ENCODE results near the gene PACRG. TPM values are rescaled to one million over a fixed set of nuclear protein-coding genes. Genes with fewer than 3 reads are reported as not detected.

The PACRG gene
- total RNA-seq, 1 experiment from 2014 or later, result 0.26 TPM

- H3K27me3 Mint-ChIP-seq (ENCODE audit: low read depth), result no peaks in the 10 kb centered on the region
- Histone ChIP-seq H3K23ac (ENCODE audit: insufficient read length, low read depth, low read length) (no peak overlapping the region), H3K4me1 (ENCODE audit: insufficient read depth, low read length) (no peaks in the 10 kb centered on the region), H3K9me3 (ENCODE audit: control insufficient read depth, low read depth, low read length) (no peaks in the 10 kb centered on the region), H3T11ph (ENCODE audit: low read length) (no peak overlapping the region), H2AFZ (ENCODE audit: low read length) (no peak overlapping the region), H3K23me2 (ENCODE audit: insufficient read length, low read depth, low read length, poor library complexity, severe bottlenecking) (no peaks in the 10 kb centered on the region), H3K79me2 (ENCODE audit: insufficient read depth, low read length) (no peaks in the 10 kb centered on the region), H2BK15ac (ENCODE audit: low read depth, low read length) (no peak overlapping the region), H2BK12ac (ENCODE audit: insufficient read length, low read depth, low read length) (no peak overlapping the region), H3K56ac (ENCODE audit: insufficient read length, low read depth, low read length) (no peak overlapping the region), H3K4ac (ENCODE audit: low read depth, low read length) (no peak overlapping the region), H3K27ac (ENCODE audit: insufficient read length, low read depth, low read length) (no peak overlapping the region), H3K27me3 (ENCODE audit: insufficient read depth, low read length) (no peaks in the 10 kb centered on the region), H2AK5ac (ENCODE audit: insufficient read length, low read length) (no peak overlapping the region), H4K8ac (replicated peaks; ENCODE audit: insufficient read length, low read depth, low read length) (no peak overlapping the region), H2BK20ac (ENCODE audit: low read depth, low read length, poor library complexity, severe bottlenecking) (no peak overlapping the region), H3K9ac (ENCODE audit: extremely low read depth, insufficient read length, low read length) (no peak overlapping the region), H4K20me1 (ENCODE audit: control insufficient read depth, insufficient read depth, insufficient read length) (no peaks in the 10 kb centered on the region), H3K79me1 (ENCODE audit: insufficient read depth, low read depth, low read length, poor library complexity, severe bottlenecking) (no peaks in the 10 kb centered on the region), H3K4me2 (ENCODE audit: insufficient read depth, insufficient read length, low read length) (no peak overlapping the region), H4K5ac (ENCODE audit: insufficient read length, low read depth, low read length) (no peak overlapping the region), H4K91ac (ENCODE audit: insufficient read length, low read depth, low read length) (no peak overlapping the region), H2BK5ac (ENCODE audit: insufficient read length, low read length) (no peak overlapping the region), H3K18ac (ENCODE audit: insufficient read length, low read depth, low read length) (no peak overlapping the region), H2BK120ac (ENCODE audit: low read depth, low read length, poor library complexity, severe bottlenecking) (no peak overlapping the region), H3K14ac (ENCODE audit: insufficient read depth, low read length) (no peak overlapping the region)
- H3K36me3 Mint-ChIP-seq (ENCODE audit: insufficient read depth in 1 of 3, low read depth in 3 of 3), result no peaks in the 10 kb centered on the region
- H3K9me3 Mint-ChIP-seq, result no peaks in the 10 kb centered on the region
- peaks cover 7 to 10% of the 10 kb centered on the region in 2 experiments for H3K4me1 Mint-ChIP-seq
- H3K4me3 Mint-ChIP-seq, result no peak overlapping the region
- no CpG with 5 or more reads among the region's 5 CpGs for WGBS (ENCODE audit: extremely low coverage, insufficient read length, low lambda C conversion rate)
- no peak for TF ChIP-seq CTCF (conservative IDR thresholded peaks at IDR 0.05)
- DNase-seq, result no peak
- no peak overlapping the region for H3K27ac Mint-ChIP-seq
Observed at GRCh38 chr6:163298079-163298830, 570.5 kb downstream of the PACRG start.
